Measurements from ENCODE around the gene SH3PXD2A. TPM values are rescaled to one million over a fixed set of nuclear protein-coding genes. Genes with fewer than 3 reads are reported as not detected.

Gene SH3PXD2A
- polyA plus RNA-seq, 1 experiment: 50.2 TPM

DNA sequence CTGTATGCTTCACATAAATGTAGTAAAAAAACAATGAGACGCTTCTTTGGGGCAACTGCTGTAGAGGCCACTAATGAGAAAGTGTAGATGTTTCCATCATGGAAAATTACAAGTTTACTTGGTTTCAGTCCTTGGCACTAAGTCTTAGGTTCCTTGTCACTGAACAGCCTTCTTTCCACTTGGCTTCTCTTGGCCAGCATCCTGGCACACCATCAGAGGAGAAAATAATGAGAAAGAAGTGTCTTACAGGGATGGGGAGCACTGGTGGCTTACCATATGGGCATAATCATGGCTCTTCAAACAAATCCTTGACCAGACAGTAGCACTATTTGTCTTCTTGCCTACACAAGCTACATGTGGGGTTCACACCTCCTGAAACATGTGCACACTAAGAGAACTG, 22.5 kb upstream of the SH3PXD2A start:
- H3K36me3 ChIP-seq (ENCODE audit: control insufficient read depth, insufficient read depth, low read length): peaks cover 14% of the 10 kb centered on the region
- CTCF ChIA-PET: interaction anchor here (0.7 to 1.4 kb wide), 3 partner anchors 10 to 244 kb away, joined by 3 to 6 read pairs (median 3); partner anchors contain the start of gene SFR1
- POLR2A ChIA-PET: no interaction called here
- no peak for DNase-seq (ENCODE audit: low read depth)
- no peak overlapping the region for H3K4me3 ChIP-seq (ENCODE audit: low read depth, low read length)
- H3K27me3 ChIP-seq (ENCODE audit: control insufficient read depth, insufficient read depth, low read length): no peaks in the 10 kb centered on the region
- TF ChIP-seq, protein P1, sequence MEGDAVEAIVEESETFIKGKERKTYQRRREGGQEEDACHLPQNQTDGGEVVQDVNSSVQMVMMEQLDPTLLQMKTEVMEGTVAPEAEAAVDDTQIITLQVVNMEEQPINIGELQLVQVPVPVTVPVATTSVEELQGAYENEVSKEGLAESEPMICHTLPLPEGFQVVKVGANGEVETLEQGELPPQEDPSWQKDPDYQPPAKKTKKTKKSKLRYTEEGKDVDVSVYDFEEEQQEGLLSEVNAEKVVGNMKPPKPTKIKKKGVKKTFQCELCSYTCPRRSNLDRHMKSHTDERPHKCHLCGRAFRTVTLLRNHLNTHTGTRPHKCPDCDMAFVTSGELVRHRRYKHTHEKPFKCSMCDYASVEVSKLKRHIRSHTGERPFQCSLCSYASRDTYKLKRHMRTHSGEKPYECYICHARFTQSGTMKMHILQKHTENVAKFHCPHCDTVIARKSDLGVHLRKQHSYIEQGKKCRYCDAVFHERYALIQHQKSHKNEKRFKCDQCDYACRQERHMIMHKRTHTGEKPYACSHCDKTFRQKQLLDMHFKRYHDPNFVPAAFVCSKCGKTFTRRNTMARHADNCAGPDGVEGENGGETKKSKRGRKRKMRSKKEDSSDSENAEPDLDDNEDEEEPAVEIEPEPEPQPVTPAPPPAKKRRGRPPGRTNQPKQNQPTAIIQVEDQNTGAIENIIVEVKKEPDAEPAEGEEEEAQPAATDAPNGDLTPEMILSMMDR (IDR thresholded peaks at IDR 0.05; ENCODE audit: insufficient read depth, low read depth, low read length): no peak

DNA sequence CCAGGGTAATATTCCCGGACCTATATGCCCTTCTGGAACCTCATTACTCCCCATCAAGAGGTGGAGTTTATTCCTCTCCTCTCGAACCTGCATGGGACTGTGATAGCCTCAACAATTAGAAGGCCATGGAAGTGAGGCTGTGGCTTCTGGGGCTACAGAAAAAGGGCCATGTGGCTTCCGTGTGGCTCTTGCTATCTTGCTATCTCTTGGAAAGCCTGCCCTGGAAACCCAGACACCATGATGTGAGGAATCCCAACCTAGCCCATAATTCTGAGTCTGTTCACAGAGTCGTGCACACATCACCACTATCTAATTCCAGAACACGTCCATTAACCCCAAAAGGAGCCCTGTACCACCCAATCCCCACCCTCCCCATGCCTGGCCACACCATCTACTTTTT, 20.8 kb upstream of the SH3PXD2A start:
- TF ChIP-seq, protein P1 (IDR thresholded peaks at IDR 0.05; ENCODE audit: insufficient read depth, low read depth, low read length): no peak
- DNase-seq (ENCODE audit: low read depth): no peak
- Histone ChIP-seq H3K4me3 (ENCODE audit: low read depth, low read length) (no peak overlapping the region), H3K36me3 (ENCODE audit: control insufficient read depth, insufficient read depth, low read length) (peaks cover 6% of the 10 kb centered on the region), H3K27me3 (ENCODE audit: control insufficient read depth, insufficient read depth, low read length) (no peaks in the 10 kb centered on the region)
- POLR2A ChIA-PET: no interaction called here
- CTCF ChIA-PET: interaction anchor here (0.6 to 1.5 kb wide), 4 partner anchors 12 to 1178 kb away, joined by 3 to 7 read pairs (median 4); no protein-coding TSS in a partner anchor

DNA sequence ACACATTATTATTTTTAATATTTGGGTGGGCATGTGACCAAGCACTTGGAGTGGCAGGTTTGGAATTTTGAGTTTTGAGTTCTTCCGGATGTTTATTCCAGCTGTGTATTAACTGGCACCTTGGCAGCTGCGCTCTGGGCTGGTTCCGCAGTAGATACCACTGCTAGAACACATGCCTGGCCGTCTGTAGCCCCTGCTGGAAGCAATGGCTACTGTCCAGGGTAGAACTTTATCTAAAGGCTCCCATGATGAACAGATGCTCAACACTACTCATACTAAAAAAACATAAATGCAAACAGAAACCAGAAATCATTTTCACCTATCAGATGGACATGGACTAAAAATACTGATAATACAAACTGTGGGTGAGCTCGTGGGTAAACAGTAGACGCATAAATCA, 19.4 kb upstream of the SH3PXD2A start:
- POLR2A ChIA-PET: no interaction called here
- H3K36me3 ChIP-seq (ENCODE audit: control insufficient read depth, insufficient read depth, low read length): peaks cover 4% of the 10 kb centered on the region
- TF ChIP-seq, protein P1 (IDR thresholded peaks at IDR 0.05; ENCODE audit: insufficient read depth, low read depth, low read length): no peak
- CTCF ChIA-PET: interaction anchor here (0.6 to 2.5 kb wide), 6 partner anchors 10 to 163 kb away, joined by 3 to 14 read pairs (median 8); no protein-coding TSS in a partner anchor
- no peak overlapping the region for H3K4me3 ChIP-seq (ENCODE audit: low read depth, low read length)
- no peaks in the 10 kb centered on the region for H3K27me3 ChIP-seq (ENCODE audit: control insufficient read depth, insufficient read depth, low read length)
- no peak for DNase-seq (ENCODE audit: low read depth)

DNA sequence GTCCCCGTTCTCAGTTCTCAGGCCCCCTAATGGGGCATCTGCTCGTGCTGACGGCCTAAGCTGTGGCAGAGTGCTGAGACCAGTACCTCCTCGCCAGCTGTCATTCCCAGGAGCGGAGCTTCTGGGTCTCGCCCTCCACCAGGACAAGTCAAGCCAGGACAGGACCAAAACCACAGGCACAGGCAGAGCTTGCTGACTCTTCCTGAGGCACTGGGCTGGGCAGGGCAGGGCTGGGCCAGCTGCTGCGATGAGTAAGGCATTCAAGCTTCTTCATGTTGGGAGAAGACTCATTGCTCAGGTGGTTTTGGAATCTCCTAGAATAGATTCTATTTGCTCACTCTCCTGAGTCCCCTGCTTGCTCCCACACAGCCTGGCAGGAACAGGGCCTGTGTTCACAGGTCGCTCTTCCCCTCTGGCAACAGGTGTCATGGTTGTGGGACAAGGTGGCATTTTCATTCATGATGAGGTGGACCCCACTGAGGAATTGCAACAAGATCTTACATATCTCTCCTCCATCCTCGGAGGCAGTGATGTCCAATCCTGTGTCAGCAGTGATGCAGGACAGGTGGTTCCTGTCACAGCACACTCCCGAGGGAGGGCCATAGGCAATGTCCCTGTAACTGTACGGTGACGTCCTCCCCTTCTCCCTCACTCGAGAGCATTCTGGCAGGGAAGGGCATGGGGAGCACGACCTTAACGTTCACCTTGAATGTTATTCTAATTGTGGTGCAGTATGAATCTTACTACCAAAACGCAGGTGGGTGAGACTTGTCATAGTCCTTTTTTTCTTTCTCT, 17.0 kb upstream of the SH3PXD2A start:
- TF ChIP-seq, protein P1 (IDR thresholded peaks at IDR 0.05; ENCODE audit: insufficient read depth, low read depth, low read length): no peak
- Histone ChIP-seq H3K4me3 (ENCODE audit: low read depth, low read length) (no peak overlapping the region), H3K27me3 (ENCODE audit: control insufficient read depth, insufficient read depth, low read length) (no peaks in the 10 kb centered on the region), H3K36me3 (ENCODE audit: control insufficient read depth, insufficient read depth, low read length) (no peaks in the 10 kb centered on the region)
- POLR2A ChIA-PET: no interaction called here
- no peak for DNase-seq (ENCODE audit: low read depth)
- CTCF ChIA-PET: interaction anchor here (0.6 to 6.2 kb wide), 4 partner anchors 12 to 160 kb away, joined by 3 to 43 read pairs (median 8); partner anchors contain the start of gene SH3PXD2A

DNA sequence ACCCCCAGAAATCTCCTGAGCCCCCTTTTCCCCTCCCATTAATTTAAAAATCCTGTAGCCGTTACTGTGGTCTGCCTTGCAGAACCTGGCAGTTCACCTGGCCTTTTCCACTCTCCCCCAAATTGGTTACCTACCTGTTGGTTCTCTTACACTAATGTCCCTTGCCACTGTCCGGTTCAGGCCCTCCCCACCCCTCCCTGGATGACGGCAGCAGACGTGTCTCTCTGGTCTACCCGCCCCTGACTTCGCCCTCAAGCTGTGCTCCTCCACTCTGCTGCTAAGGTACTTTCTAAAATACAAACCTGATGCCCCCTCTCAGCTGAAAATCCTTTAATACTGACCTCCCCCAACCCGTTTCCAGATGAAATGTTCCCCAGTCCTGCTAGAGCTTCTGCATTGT, 15.6 kb upstream of the SH3PXD2A start:
- no peak for DNase-seq (ENCODE audit: low read depth)
- TF ChIP-seq, protein P1 (IDR thresholded peaks at IDR 0.05; ENCODE audit: insufficient read depth, low read depth, low read length): no peak
- Histone ChIP-seq H3K36me3 (ENCODE audit: control insufficient read depth, insufficient read depth, low read length) (no peaks in the 10 kb centered on the region), H3K4me3 (ENCODE audit: low read depth, low read length) (no peak overlapping the region), H3K27me3 (ENCODE audit: control insufficient read depth, insufficient read depth, low read length) (no peaks in the 10 kb centered on the region)
- CTCF ChIA-PET: interaction anchor here (0.7 to 6.2 kb wide), 5 partner anchors 15 to 158 kb away, joined by 3 to 43 read pairs (median 5); partner anchors contain the start of gene SH3PXD2A
- POLR2A ChIA-PET: no interaction called here

Data from BJ (cell line).